A673 (cell line): Measurements from ENCODE around the gene SIGLEC10. TPM values are rescaled to one million over a fixed set of nuclear protein-coding genes. Genes with fewer than 3 reads are reported as not detected.

ENCODE experiments used
- BruUV-seq: library from RNA; stranded (reverse); fragments of 400-500 nt; replicated peaks from 2 replicates; lab custom pipeline; 2021; lab: Mats Ljungman, UMichigan
- CTCF ChIA-PET: fragments of 300-600 bp; sonication (Branson Sonifier 250); formaldehyde crosslinking; loops from one replicate; lab custom pipeline; 2022; ENCODE audit warnings: antibody characterized with exemption; lab: Charles Lee
- POLR2A ChIA-PET: fragments of 300-600 bp; sonication (Branson Sonifier 250); formaldehyde crosslinking; loops from one replicate; lab custom pipeline; 2022; ENCODE audit warnings: antibody characterized with exemption; ENCODE audit not compliant: low non-redundant PET; lab: Charles Lee
- DNase-seq: peaks from one replicate; pipeline ENCODE4 v3.0.0-alpha.2; 2015; ENCODE audit warnings: low spot score
- H3K27ac ChIP-seq: fragments of 200-600 bp; sonication (generic); 2 replicates; pipeline ENCODE4 v1.5.1; 2016; ENCODE audit warnings: mixed run types, low read depth, mild to moderate bottlenecking, mixed read lengths, antibody characterized with exemption, low read length; ENCODE audit not compliant: poor library complexity, severe bottlenecking
- H3K27me3 ChIP-seq: fragments of 200-600 bp; sonication (generic); replicated peaks from 2 replicates; pipeline ENCODE4 v1.6.1; 2017; ENCODE audit warnings: mixed run types, low read depth, mild to moderate bottlenecking, mixed read lengths, antibody characterized with exemption, low read length; ENCODE audit not compliant: insufficient read depth, poor library complexity
- H3K36me3 ChIP-seq: fragments of 200-600 bp; sonication (generic); 2 replicates; pipeline ENCODE4 v1.6.1; 2016; ENCODE audit warnings: mixed run types, mild to moderate bottlenecking, mixed read lengths, antibody characterized with exemption, low read length; ENCODE audit not compliant: insufficient read depth, poor library complexity, severe bottlenecking
- H3K4me1 ChIP-seq: fragments of 200-600 bp; sonication (generic); 2 replicates; pipeline ENCODE4 v1.6.1; 2017; ENCODE audit warnings: mixed run types, mild to moderate bottlenecking, mixed read lengths, antibody characterized with exemption, low read length; ENCODE audit not compliant: insufficient read depth, poor library complexity, severe bottlenecking
- H3K4me3 ChIP-seq: fragments of 200-600 bp; sonication (generic); 2 replicates; pipeline ENCODE4 v1.5.1; 2016; ENCODE audit warnings: low read depth, mixed run types, mild to moderate bottlenecking, mixed read lengths, low read length; ENCODE audit not compliant: poor library complexity, severe bottlenecking
- H3K9me3 ChIP-seq: fragments of 200-600 bp; sonication (generic); 2 replicates; pipeline ENCODE4 v1.6.1; 2016; ENCODE audit warnings: mixed run types, low read depth, mild to moderate bottlenecking, mixed read lengths, antibody characterized with exemption, low read length; ENCODE audit not compliant: poor library complexity, severe bottlenecking
- EZH2 ChIP-seq: fragments of 200-600 bp; sonication (generic); IDR thresholded peaks from 2 replicates; pipeline ENCODE4 v1.6.1; 2017; ENCODE audit warnings: borderline replicate concordance, low read depth, mild to moderate bottlenecking, mixed read lengths, antibody characterized with exemption, low read length; ENCODE audit not compliant: poor library complexity, severe bottlenecking
- intact Hi-C: fragments of 100-400 bp; cut with micrococcal nuclease; formaldehyde crosslinking; loops from one replicate; pipeline ENCODE4 v1.10.0; 2022; ENCODE audit not compliant: unreplicated experiment
- total RNA-seq: library from RNA; stranded (reverse); gene quantifications from 2 replicates; pipeline ENCODE4 v1.2.3, GENCODE V29; 2021
- TF ChIP-seq, protein P1 (sequence below): fragments of 300-800, 200-600 bp; sonication (generic); conservative IDR thresholded peaks from 2 replicates; pipeline ENCODE4 v1.5.1; 2017; ENCODE audit warnings: low read depth, mild to moderate bottlenecking, antibody characterized with exemption, low read length, moderate library complexity, mixed read lengths

The SIGLEC10 gene
- total RNA-seq, 1 experiment from 2014 or later = not detected

DNA sequence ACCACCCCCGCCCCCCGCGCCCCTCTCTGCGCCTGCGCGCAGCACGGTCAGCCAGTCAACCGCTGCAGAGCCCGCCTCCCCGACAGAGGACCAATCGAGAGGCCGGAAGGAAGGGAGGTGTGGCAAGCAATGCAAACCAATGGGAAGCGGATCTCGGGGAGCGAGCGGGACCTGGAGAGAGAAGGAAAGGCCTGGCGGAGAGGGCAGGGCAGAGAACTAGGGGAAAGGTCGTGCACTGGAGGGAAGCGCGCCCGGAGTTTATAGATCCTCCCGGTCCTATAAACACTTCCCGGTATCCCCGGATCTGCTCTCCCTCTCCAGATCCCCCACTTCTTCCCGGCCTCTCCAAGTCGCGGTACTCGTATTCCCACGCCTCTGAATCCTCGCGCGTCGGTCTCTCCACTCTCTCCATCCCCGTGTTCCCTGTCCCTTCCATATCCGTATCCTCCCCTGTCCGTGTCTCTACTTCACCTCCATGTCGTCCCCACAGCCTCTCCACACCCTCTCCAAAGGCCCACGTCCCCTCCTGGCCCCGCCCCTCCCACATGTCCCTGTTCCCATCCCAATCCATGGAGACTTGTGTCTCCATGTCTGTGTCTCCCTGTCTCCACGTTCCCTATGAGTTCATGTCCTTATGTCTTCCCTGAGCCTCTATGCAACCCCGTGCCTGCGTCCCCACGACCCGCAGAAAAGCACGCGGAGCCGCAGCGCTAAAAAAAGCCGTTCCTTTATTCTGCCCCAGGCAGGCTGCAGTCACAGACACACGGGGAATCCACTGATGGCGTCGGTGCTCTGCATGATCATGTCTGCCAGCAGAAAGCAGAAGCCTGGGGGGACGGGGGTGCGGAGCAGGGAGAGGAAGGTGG lies 50.8 kb downstream of the SIGLEC10 start:
- Histone ChIP-seq H3K4me1 (peaks cover 9% of the 10 kb centered on the region), H3K36me3 (no peaks in the 10 kb centered on the region), H3K9me3 (no peaks in the 10 kb centered on the region), H3K4me3 (peak overlapping the region; percentile 64), H3K27ac (peak overlapping the region; percentile 76), H3K27me3 (no peaks in the 10 kb centered on the region)
- intact Hi-C loops = loop anchor here (2.0 kb wide), 2 partner anchors 28 kb away; no protein-coding TSS in a partner anchor
- ChIA-PET CTCF (interaction anchor here (1.0 kb wide), 1 partner anchor 27 kb away, joined by 6 read pairs; no protein-coding TSS in a partner anchor), POLR2A (interaction anchor here (0.6 kb wide), 1 partner anchor 616 kb away, joined by 3 read pairs; no protein-coding TSS in a partner anchor)
- BruUV-seq = no TSS peak
- TF ChIP-seq EZH2 = no peak
- TF ChIP-seq, protein P1, sequence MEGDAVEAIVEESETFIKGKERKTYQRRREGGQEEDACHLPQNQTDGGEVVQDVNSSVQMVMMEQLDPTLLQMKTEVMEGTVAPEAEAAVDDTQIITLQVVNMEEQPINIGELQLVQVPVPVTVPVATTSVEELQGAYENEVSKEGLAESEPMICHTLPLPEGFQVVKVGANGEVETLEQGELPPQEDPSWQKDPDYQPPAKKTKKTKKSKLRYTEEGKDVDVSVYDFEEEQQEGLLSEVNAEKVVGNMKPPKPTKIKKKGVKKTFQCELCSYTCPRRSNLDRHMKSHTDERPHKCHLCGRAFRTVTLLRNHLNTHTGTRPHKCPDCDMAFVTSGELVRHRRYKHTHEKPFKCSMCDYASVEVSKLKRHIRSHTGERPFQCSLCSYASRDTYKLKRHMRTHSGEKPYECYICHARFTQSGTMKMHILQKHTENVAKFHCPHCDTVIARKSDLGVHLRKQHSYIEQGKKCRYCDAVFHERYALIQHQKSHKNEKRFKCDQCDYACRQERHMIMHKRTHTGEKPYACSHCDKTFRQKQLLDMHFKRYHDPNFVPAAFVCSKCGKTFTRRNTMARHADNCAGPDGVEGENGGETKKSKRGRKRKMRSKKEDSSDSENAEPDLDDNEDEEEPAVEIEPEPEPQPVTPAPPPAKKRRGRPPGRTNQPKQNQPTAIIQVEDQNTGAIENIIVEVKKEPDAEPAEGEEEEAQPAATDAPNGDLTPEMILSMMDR = no peak
- peak; percentile 98 for DNase-seq

DNA sequence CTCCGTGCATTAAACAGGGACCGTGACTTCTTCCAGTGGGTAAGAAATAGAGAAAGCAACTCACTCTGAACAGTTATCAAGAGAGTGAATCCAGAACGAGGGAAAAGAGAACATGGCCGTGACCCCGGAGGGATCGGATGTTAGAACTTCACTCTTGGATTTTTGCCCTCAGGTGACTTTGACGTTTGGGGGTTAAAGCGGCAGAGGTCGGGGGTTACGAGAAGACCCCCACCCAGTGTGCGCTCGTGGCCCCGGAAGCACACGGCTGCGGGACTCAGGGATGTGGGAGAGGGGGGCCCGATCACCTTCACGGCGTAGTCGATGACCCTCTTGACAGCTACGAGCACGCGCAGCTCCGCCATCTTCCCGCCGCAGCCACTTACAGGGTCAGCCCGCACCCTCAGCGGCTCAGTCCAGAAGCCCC lies 51.5 kb downstream of the SIGLEC10 start, which contains the start of gene ETFB:
Gene ETFB (minus strand): TSS at position 424 of the 424 bp plus-strand sequence. CDS start 62 bp downstream, at position 362.
- H3K36me3 ChIP-seq = no peaks in the 10 kb centered on the region
- peak within 1 kb of the TSS; percentile 77 for H3K27ac ChIP-seq
- peaks cover 9% of the 10 kb centered on the region for H3K4me1 ChIP-seq
- H3K27me3 ChIP-seq = no peaks in the 10 kb centered on the region
- DNase-seq = no peak
- H3K9me3 ChIP-seq = no peaks in the 10 kb centered on the region
- H3K4me3 ChIP-seq = peak within 1 kb of the TSS; percentile 64
- CTCF ChIA-PET = interaction anchor here (1.2 kb wide), 1 partner anchor 34 kb away, joined by 3 read pairs; no protein-coding TSS in a partner anchor
- POLR2A ChIA-PET = no interaction called here
- TSS peak; percentile 87 for BruUV-seq
- TF ChIP-seq EZH2 = no peak
- TF ChIP-seq, protein P1 = no peak
- intact Hi-C loops = loop anchor here (2.0 kb wide), 2 partner anchors 27 to 29 kb away; no protein-coding TSS in a partner anchor

DNA sequence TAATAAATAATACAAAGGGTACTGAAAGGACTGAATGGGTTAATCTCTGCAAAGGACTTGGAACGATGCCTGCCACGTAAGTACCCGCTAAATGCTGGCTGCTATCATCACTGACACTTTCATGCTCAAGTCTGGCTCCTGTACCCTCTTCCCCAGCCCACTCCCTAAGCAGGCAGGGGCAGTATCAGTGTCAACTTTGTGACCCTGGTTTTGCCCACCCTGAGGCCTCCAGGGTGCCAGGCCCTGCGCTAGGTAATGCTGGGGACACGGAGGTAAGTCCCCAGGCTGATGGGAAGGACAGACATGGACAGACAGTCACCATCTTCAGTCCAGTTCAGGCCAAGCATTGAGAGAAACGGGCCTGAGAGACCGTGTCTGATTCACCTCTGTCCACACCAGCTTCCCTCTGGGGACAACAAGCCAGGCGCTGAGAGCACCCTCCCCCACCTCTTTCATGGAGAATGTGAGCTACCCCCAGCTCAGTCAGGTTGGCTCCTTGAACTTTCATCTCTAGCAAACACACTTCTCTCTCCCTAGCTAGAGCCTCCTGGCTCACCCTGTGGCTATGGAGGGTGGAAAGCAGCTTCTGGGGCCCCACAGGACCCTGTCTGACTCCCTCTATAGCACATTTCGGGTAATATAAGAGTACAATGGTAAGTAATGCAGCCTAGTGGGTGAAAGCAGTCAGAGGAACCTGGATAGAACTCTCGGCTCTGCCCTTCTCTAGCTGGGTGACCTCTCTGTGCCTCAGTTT lies 52.1 kb downstream of the SIGLEC10 start:
- no peaks in the 10 kb centered on the region for H3K9me3 ChIP-seq
- peak overlapping the region; percentile 64 for H3K4me3 ChIP-seq
- peak; percentile 31 for DNase-seq
- BruUV-seq = no TSS peak
- CTCF ChIA-PET = interaction anchor here (1.2 kb wide), 1 partner anchor 33 kb away, joined by 3 read pairs; no protein-coding TSS in a partner anchor
- peaks cover 9% of the 10 kb centered on the region for H3K4me1 ChIP-seq
- POLR2A ChIA-PET = no interaction called here
- TF ChIP-seq, protein P1 = no peak
- no peak for TF ChIP-seq EZH2
- H3K27me3 ChIP-seq = no peaks in the 10 kb centered on the region
- peak overlapping the region; percentile 77 for H3K27ac ChIP-seq
- H3K36me3 ChIP-seq = no peaks in the 10 kb centered on the region
- intact Hi-C loops = no loop called here
